ENCODE results near the gene MMP11.

Gene MMP11

DNA sequence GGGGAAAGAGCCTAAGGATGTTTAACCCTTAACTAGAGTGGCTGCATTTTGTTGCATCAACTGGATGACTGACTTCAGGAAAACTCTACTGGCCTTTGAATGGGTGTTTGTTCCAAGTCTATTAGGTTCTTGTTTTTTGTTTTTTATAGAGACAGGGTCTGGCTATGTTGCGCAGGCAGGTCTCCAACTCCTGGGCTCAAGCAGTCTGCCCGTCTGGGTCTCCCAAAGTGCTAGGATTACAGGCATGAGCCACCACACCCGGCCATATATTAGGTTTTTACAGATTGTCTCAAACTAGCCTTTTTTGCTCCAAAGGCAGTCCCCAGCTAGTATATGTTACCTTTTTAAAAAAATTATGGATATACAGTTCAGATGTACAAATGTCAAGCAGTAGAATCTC lies 15.3 kb downstream of the MMP11 start:
- peaks cover 2% of the 10 kb centered on the region for H3K36me3 ChIP-seq (ENCODE audit: control insufficient read depth, insufficient read depth, low read length)
- peak overlapping the region; percentile 99 for H3K4me2 ChIP-seq (ENCODE audit: low read length)
- peak overlapping the region; percentile 80 for H3K23ac ChIP-seq (ENCODE audit: low read length)
- H2AK5ac ChIP-seq (ENCODE audit: low read length), result no peak overlapping the region
- H3K4ac ChIP-seq (ENCODE audit: low read depth, low read length), result no peak overlapping the region
- H2BK5ac ChIP-seq (ENCODE audit: low read length), result no peak overlapping the region
- H3K18ac ChIP-seq (ENCODE audit: low read length), result no peak overlapping the region
- no peak overlapping the region for H3K27ac ChIP-seq (ENCODE audit: low read depth, low read length)
- WGBS (ENCODE audit: extremely low coverage, insufficient coverage, low lambda C conversion rate), result no CpG with 5 or more reads among the region's 3 CpGs
- no peak overlapping the region for H2BK15ac ChIP-seq (replicated peaks; ENCODE audit: low read depth)
- H3K79me2 ChIP-seq (ENCODE audit: control insufficient read depth, insufficient read depth, low read length), result peaks cover 43% of the 10 kb centered on the region
- no peak overlapping the region for H4K5ac ChIP-seq (ENCODE audit: low read length)
- peaks cover 27% of the 10 kb centered on the region for H3K79me1 ChIP-seq (ENCODE audit: low read length)
- peak overlapping the region; percentile 98 for H3K9ac ChIP-seq (ENCODE audit: low read length)
- H3K4me3 ChIP-seq (ENCODE audit: low read length), result peak overlapping the region; percentile 98
- H4K8ac ChIP-seq (ENCODE audit: low read depth, low read length), result no peak overlapping the region
- no peak for DNase-seq
- no peaks in the 10 kb centered on the region for H3K27me3 ChIP-seq (ENCODE audit: insufficient read depth, low read length, poor library complexity)
- peaks cover 3% of the 10 kb centered on the region for H3K4me1 ChIP-seq (ENCODE audit: control insufficient read depth, low read depth, low read length)
- H3K56ac ChIP-seq (ENCODE audit: low read length), result peak overlapping the region; percentile 96
- no peak overlapping the region for H2BK120ac ChIP-seq (ENCODE audit: low read depth, low read length)

- Histone ChIP-seq H4K5ac (ENCODE audit: low read length) (no peak overlapping the region), H3K79me2 (ENCODE audit: control insufficient read depth, insufficient read depth, low read length) (peaks cover 43% of the 10 kb centered on the region), H2BK120ac (ENCODE audit: low read depth, low read length) (no peak overlapping the region), H3K4ac (ENCODE audit: low read depth, low read length) (no peak overlapping the region), H3K9ac (ENCODE audit: low read length) (no peak overlapping the region), H4K8ac (ENCODE audit: low read depth, low read length) (no peak overlapping the region), H3K36me3 (ENCODE audit: control insufficient read depth, insufficient read depth, low read length) (peaks cover 6% of the 10 kb centered on the region), H2BK15ac (replicated peaks; ENCODE audit: low read depth) (no peak overlapping the region), H3K4me2 (ENCODE audit: low read length) (no peak overlapping the region), H2AK5ac (ENCODE audit: low read length) (no peak overlapping the region), H2BK5ac (ENCODE audit: low read length) (no peak overlapping the region), H3K4me3 (ENCODE audit: low read length) (no peak overlapping the region), H3K56ac (ENCODE audit: low read length) (no peak overlapping the region), H3K27me3 (ENCODE audit: insufficient read depth, low read length, poor library complexity) (no peaks in the 10 kb centered on the region), H3K4me1 (ENCODE audit: control insufficient read depth, low read depth, low read length) (peaks cover 3% of the 10 kb centered on the region), H3K27ac (ENCODE audit: low read depth, low read length) (no peak overlapping the region), H3K79me1 (ENCODE audit: low read length) (peaks cover 27% of the 10 kb centered on the region), H3K23ac (ENCODE audit: low read length) (no peak overlapping the region), H3K18ac (ENCODE audit: low read length) (no peak overlapping the region)
- DNase-seq, result peak; percentile 51
- WGBS (ENCODE audit: extremely low coverage, insufficient coverage, low lambda C conversion rate), result no CpG with 5 or more reads among the region's 4 CpGs
Measured at GRCh38 chr22:23789121-23789520, 16.5 kb downstream of the MMP11 start.

GRCh38 chr22:23789638-23790037 lies 17.0 kb downstream of the MMP11 start:
- H3K4ac ChIP-seq (ENCODE audit: low read depth, low read length), result no peak overlapping the region
- no peak overlapping the region for H3K4me2 ChIP-seq (ENCODE audit: low read length)
- peaks cover 3% of the 10 kb centered on the region for H3K4me1 ChIP-seq (ENCODE audit: control insufficient read depth, low read depth, low read length)
- peaks cover 7% of the 10 kb centered on the region for H3K36me3 ChIP-seq (ENCODE audit: control insufficient read depth, insufficient read depth, low read length)
- H4K5ac ChIP-seq (ENCODE audit: low read length), result no peak overlapping the region
- peak; percentile 43 for DNase-seq
- H3K56ac ChIP-seq (ENCODE audit: low read length), result peak overlapping the region; percentile 46
- H3K79me1 ChIP-seq (ENCODE audit: low read length), result peaks cover 27% of the 10 kb centered on the region
- no peak overlapping the region for H2BK120ac ChIP-seq (ENCODE audit: low read depth, low read length)
- peak overlapping the region; percentile 22 for H3K9ac ChIP-seq (ENCODE audit: low read length)
- H3K27me3 ChIP-seq (ENCODE audit: insufficient read depth, low read length, poor library complexity), result no peaks in the 10 kb centered on the region
- H3K4me3 ChIP-seq (ENCODE audit: low read length), result no peak overlapping the region
- WGBS (ENCODE audit: extremely low coverage, insufficient coverage, low lambda C conversion rate), result no CpG with 5 or more reads among the region's 4 CpGs
- no peak overlapping the region for H3K18ac ChIP-seq (ENCODE audit: low read length)
- H2BK5ac ChIP-seq (ENCODE audit: low read length), result no peak overlapping the region
- H3K23ac ChIP-seq (ENCODE audit: low read length), result no peak overlapping the region
- no peak overlapping the region for H2BK15ac ChIP-seq (replicated peaks; ENCODE audit: low read depth)
- H2AK5ac ChIP-seq (ENCODE audit: low read length), result no peak overlapping the region
- H3K79me2 ChIP-seq (ENCODE audit: control insufficient read depth, insufficient read depth, low read length), result peaks cover 43% of the 10 kb centered on the region
- no peak overlapping the region for H4K8ac ChIP-seq (ENCODE audit: low read depth, low read length)
- H3K27ac ChIP-seq (ENCODE audit: low read depth, low read length), result no peak overlapping the region

DNA sequence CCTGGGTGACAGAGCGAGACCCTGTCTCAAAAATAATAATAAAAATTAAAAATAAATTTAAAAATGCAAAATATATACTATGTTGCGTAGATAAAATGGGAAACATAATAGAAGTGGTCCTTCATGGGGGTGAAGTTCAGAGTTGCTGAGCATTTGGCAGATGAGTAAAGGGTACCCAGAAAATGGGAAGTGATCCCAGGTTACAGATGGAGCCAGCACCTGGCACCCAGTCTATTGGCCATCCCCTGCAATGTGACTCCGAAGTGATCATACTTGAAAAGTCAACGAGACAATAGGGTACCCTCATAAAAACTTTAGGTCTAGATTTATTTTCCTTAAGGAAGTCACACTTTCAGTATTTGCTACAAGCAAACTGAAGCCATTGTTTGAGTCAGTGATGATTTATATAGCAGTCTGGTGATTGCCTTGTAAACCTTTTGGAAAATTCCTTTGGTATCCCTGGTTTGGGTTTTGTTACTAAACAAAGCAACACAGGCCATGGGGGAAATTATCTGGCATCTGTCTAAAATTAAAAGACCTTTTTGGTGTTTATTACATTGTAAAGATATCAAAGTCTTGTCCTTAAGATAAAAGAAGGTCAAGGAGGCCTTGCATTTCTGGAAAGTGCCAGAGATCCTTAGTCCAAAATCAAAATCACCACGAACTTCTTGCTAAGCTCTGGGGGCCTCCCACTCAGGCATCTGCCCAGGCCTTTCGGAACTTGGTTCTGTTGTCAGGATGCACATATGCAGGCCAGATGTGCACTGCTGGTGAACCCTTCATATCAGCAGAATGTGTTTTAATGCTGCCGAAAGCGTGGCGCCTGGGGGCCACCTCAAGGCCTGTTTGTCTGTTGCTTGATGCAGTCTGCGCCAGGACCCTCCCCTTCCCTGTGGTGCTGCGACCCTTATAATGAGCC lies 18.4 kb downstream of the MMP11 start:
- Histone ChIP-seq H3K27me3 (ENCODE audit: insufficient read depth, low read length, poor library complexity) (no peaks in the 10 kb centered on the region), H3K79me1 (ENCODE audit: low read length) (peaks cover 27% of the 10 kb centered on the region), H3K56ac (ENCODE audit: low read length) (no peak overlapping the region), H3K27ac (ENCODE audit: low read depth, low read length) (no peak overlapping the region), H3K4me3 (ENCODE audit: low read length) (no peak overlapping the region), H2BK5ac (ENCODE audit: low read length) (no peak overlapping the region), H2AK5ac (ENCODE audit: low read length) (no peak overlapping the region), H3K36me3 (ENCODE audit: control insufficient read depth, insufficient read depth, low read length) (peaks cover 10% of the 10 kb centered on the region), H3K4me1 (ENCODE audit: control insufficient read depth, low read depth, low read length) (peaks cover 3% of the 10 kb centered on the region), H3K9ac (ENCODE audit: low read length) (no peak overlapping the region), H3K18ac (ENCODE audit: low read length) (no peak overlapping the region), H4K8ac (ENCODE audit: low read depth, low read length) (no peak overlapping the region), H2BK120ac (ENCODE audit: low read depth, low read length) (no peak overlapping the region), H2BK15ac (replicated peaks; ENCODE audit: low read depth) (no peak overlapping the region), H3K4me2 (ENCODE audit: low read length) (no peak overlapping the region), H3K4ac (ENCODE audit: low read depth, low read length) (no peak overlapping the region), H4K5ac (ENCODE audit: low read length) (no peak overlapping the region), H3K23ac (ENCODE audit: low read length) (no peak overlapping the region), H3K79me2 (ENCODE audit: control insufficient read depth, insufficient read depth, low read length) (peaks cover 43% of the 10 kb centered on the region)
- WGBS (ENCODE audit: extremely low coverage, insufficient coverage, low lambda C conversion rate), result no CpG with 5 or more reads among the region's 11 CpGs
- no peak for DNase-seq

DNA sequence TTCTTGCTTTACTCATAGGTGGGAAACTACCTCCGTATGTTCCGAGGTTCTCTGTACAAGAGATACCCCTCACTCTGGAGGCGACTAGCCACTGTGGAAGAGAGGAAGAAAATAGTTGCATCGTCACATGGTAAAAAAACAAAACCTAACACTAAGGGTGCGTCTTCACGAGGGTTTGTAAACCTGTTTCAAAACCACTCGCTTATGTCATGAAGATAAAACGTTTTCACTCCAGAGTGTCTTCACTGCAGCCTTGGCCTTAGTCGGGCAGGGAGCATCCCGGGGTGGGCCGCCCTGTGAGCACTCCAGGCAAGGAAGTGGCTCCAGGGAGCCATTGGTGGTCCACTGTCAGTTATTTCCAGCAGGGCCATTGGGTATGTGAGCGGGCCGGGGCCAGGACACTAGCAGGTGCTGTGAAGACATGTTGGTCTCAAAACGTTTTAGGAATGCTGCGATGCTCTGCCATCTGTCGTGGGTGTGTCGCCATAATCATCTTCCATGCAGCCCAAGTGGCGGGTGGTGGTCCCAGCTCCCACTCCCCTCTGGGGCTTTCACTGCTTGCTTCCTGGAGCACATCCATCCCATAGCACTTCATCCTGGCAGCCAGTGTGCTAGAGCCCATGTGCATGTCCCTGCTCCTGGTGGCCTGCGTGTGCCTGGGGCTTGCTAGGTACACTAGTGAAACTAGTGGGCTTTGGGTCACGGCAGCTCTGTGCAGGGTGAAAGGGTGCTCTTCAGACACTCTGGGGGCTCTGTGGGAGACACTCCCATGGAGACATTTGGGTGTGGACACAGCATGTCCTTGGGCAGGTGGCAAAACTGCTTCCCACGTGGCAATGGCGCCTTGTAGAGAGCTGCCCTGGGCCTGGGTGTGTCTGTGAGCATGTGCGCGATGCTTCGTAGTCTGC lies 19.3 kb downstream of the MMP11 start:
- Histone ChIP-seq H3K4ac (ENCODE audit: low read depth, low read length) (no peak overlapping the region), H3K4me1 (ENCODE audit: control insufficient read depth, low read depth, low read length) (peaks cover 1% of the 10 kb centered on the region), H3K9ac (ENCODE audit: low read length) (no peak overlapping the region), H4K8ac (ENCODE audit: low read depth, low read length) (no peak overlapping the region), H3K36me3 (ENCODE audit: control insufficient read depth, insufficient read depth, low read length) (peaks cover 10% of the 10 kb centered on the region), H3K23ac (ENCODE audit: low read length) (no peak overlapping the region), H2BK15ac (replicated peaks; ENCODE audit: low read depth) (no peak overlapping the region), H3K4me2 (ENCODE audit: low read length) (no peak overlapping the region), H4K5ac (ENCODE audit: low read length) (no peak overlapping the region), H3K4me3 (ENCODE audit: low read length) (no peak overlapping the region), H3K18ac (ENCODE audit: low read length) (no peak overlapping the region), H2BK120ac (ENCODE audit: low read depth, low read length) (no peak overlapping the region), H3K27ac (ENCODE audit: low read depth, low read length) (no peak overlapping the region), H2AK5ac (ENCODE audit: low read length) (no peak overlapping the region), H3K79me2 (ENCODE audit: control insufficient read depth, insufficient read depth, low read length) (peaks cover 43% of the 10 kb centered on the region), H3K56ac (ENCODE audit: low read length) (no peak overlapping the region), H3K27me3 (ENCODE audit: insufficient read depth, low read length, poor library complexity) (no peaks in the 10 kb centered on the region), H2BK5ac (ENCODE audit: low read length) (no peak overlapping the region), H3K79me1 (ENCODE audit: low read length) (peaks cover 27% of the 10 kb centered on the region)
- WGBS (ENCODE audit: extremely low coverage, insufficient coverage, low lambda C conversion rate), result no CpG with 5 or more reads among the region's 25 CpGs
- DNase-seq, result no peak

Data from mesendoderm (in vitro differentiated cells).